Endodermal cell (in vitro differentiated cells): ENCODE results near the gene TNFSF8. TPM values are rescaled to one million over a fixed set of nuclear protein-coding genes. Genes with fewer than 3 reads are reported as not detected.

ENCODE experiments used
- DNase-seq: peaks from one replicate; pipeline ENCODE4 v3.0.0-alpha.2; 2017
- H3K27ac ChIP-seq: 2 replicates; pipeline ENCODE4 v1.5.1; 2013; ENCODE audit warnings: mild to moderate bottlenecking, low read depth, low read length, moderate library complexity
- H3K27me3 ChIP-seq: 2 replicates; pipeline ENCODE4 v1.6.1; 2013; ENCODE audit warnings: mild to moderate bottlenecking, low read length, moderate library complexity; ENCODE audit not compliant: insufficient read depth, control insufficient read depth, poor library complexity, severe bottlenecking
- H3K36me3 ChIP-seq: 2 replicates; pipeline ENCODE4 v1.7.0; 2013; ENCODE audit warnings: mild to moderate bottlenecking, low read length, moderate library complexity; ENCODE audit not compliant: control insufficient read depth, insufficient read depth
- H3K4me1 ChIP-seq: one replicate; pipeline ENCODE4 v1.7.0; 2013; ENCODE audit warnings: low read length; ENCODE audit not compliant: control insufficient read depth, insufficient read depth
- H3K4me3 ChIP-seq: 2 replicates; pipeline ENCODE4 v1.5.1; 2013; ENCODE audit warnings: mild to moderate bottlenecking, low read length, moderate library complexity
- H3K9ac ChIP-seq: 2 replicates; pipeline ENCODE4 v1.6.1; 2013; ENCODE audit warnings: mild to moderate bottlenecking, low read length, moderate library complexity; ENCODE audit not compliant: poor library complexity, severe bottlenecking; ENCODE audit errors: extremely low read depth
- H3K9me3 ChIP-seq: 2 replicates; pipeline ENCODE4 v1.6.1; 2013; ENCODE audit warnings: mild to moderate bottlenecking, low read length, moderate library complexity; ENCODE audit not compliant: control insufficient read depth
- H3K27ac Mint-ChIP-seq: 2 replicates; pipeline ENCODE4 v1.8.0; 2020; ENCODE audit warnings: mixed read lengths
- H3K27me3 Mint-ChIP-seq: 2 replicates; pipeline ENCODE4 v1.8.0; 2021; ENCODE audit warnings: mild to moderate bottlenecking, mixed read lengths; ENCODE audit not compliant: insufficient read depth
- H3K36me3 Mint-ChIP-seq: 2 replicates; pipeline ENCODE4 v1.8.0; 2020; ENCODE audit warnings: low read depth, mixed read lengths
- H3K4me1 Mint-ChIP-seq: 2 replicates; pipeline ENCODE4 v1.8.0; 2020; ENCODE audit warnings: mixed read lengths
- H3K4me3 Mint-ChIP-seq: 2 replicates; pipeline ENCODE4 v1.8.0; 2020; ENCODE audit warnings: mild to moderate bottlenecking, moderate library complexity, mixed read lengths
- H3K9me3 Mint-ChIP-seq: 2 replicates; pipeline ENCODE4 v1.8.0; 2020; ENCODE audit warnings: mild to moderate bottlenecking, mixed read lengths
- CTCF ChIP-seq: fragments of 200-600 bp; sonication (generic); conservative IDR thresholded peaks from 2 replicates; pipeline ENCODE4 v1.5.0; 2021; ENCODE audit warnings: antibody characterized with exemption, mild to moderate bottlenecking
- WGBS, 2 experiments: methylation state at CpG; one replicate each; pipeline versions ENCODE4 v1.1.5 to v1.1.7; 2013; ENCODE audit warnings: missing lambda C conversion rate in 2 of 2, mixed read lengths in 1 of 2; ENCODE audit not compliant: insufficient coverage in 1 of 2, insufficient read length in 1 of 2; 5-methylcytosine and 5-hydroxymethylcytosine counted together
- total RNA-seq, 2 donors: library from RNA; stranded (reverse); fragmentation: NEBNext Ultra II Directional in 1 of 2; extraction: Animal tissue kit (Norgen Biotek cat#: 25700) in 1 of 2; gene quantifications; 2 replicates in 1 of 2; 3 replicates in 1 of 2; pipeline ENCODE4 v1.2.1, GENCODE V29; 2021

TNFSF8 gene
- total RNA-seq, 2 donors from 2014 or later: not detected

- no peak overlapping the region for H3K4me3 ChIP-seq
- H3K36me3 ChIP-seq: no peaks in the 10 kb centered on the region
- Mint-ChIP-seq H3K36me3 (no peaks in the 10 kb centered on the region), H3K9me3 (no peaks in the 10 kb centered on the region), H3K4me3 (no peak overlapping the region), H3K4me1 (peaks cover 12% of the 10 kb centered on the region), H3K27me3 (peaks cover 22% of the 10 kb centered on the region), H3K27ac (no peak overlapping the region)
- WGBS, 2 experiments: 90 to 97% methylated on average over 4 of the region's 4 CpGs
- H3K9me3 ChIP-seq: no peaks in the 10 kb centered on the region
- H3K4me1 ChIP-seq: peaks cover 15% of the 10 kb centered on the region
- H3K27ac ChIP-seq: no peak overlapping the region
- TF ChIP-seq CTCF: no peak
- no peak for DNase-seq
- H3K9ac ChIP-seq: no peak overlapping the region
- H3K27me3 ChIP-seq: no peaks in the 10 kb centered on the region
Measured at GRCh38 chr9:114902786-114903524, 27.4 kb downstream of the TNFSF8 start.

GRCh38 chr9:114900942-114901802 is 29.2 kb downstream of the TNFSF8 start:
- Mint-ChIP-seq H3K4me3 (no peak overlapping the region), H3K27ac (no peak overlapping the region)

GRCh38 chr9:114899995-114900394 is 30.4 kb downstream of the TNFSF8 start:
- H3K4me3 Mint-ChIP-seq: no peak overlapping the region
- no peaks in the 10 kb centered on the region for H3K9me3 ChIP-seq
- H3K27me3 ChIP-seq: no peaks in the 10 kb centered on the region
- no peak for TF ChIP-seq CTCF
- no peaks in the 10 kb centered on the region for H3K36me3 ChIP-seq
- H3K4me1 Mint-ChIP-seq: peaks cover 2% of the 10 kb centered on the region
- H3K27me3 Mint-ChIP-seq: peaks cover 22% of the 10 kb centered on the region
- DNase-seq: no peak
- no peak overlapping the region for H3K27ac ChIP-seq
- H3K4me3 ChIP-seq: no peak overlapping the region
- H3K36me3 Mint-ChIP-seq: no peaks in the 10 kb centered on the region
- H3K27ac Mint-ChIP-seq: no peak overlapping the region
- H3K4me1 ChIP-seq: peaks cover 8% of the 10 kb centered on the region
- no peak overlapping the region for H3K9ac ChIP-seq
- no peaks in the 10 kb centered on the region for H3K9me3 Mint-ChIP-seq

More at GRCh38 chr9:114900942-114901802, 29.2 kb downstream of the TNFSF8 start:
- Histone ChIP-seq H3K4me1 (peaks cover 3% of the 10 kb centered on the region), H3K9ac (no peak overlapping the region), H3K9me3 (no peaks in the 10 kb centered on the region), H3K27ac (no peak overlapping the region), H3K36me3 (no peaks in the 10 kb centered on the region), H3K4me3 (no peak overlapping the region), H3K27me3 (no peaks in the 10 kb centered on the region)
- no peaks in the 10 kb centered on the region for H3K9me3 Mint-ChIP-seq
- no peaks in the 10 kb centered on the region for H3K36me3 Mint-ChIP-seq
- no peaks in the 10 kb centered on the region for H3K4me1 Mint-ChIP-seq
- WGBS, 2 experiments: 94 to 100% methylated on average over 1 of the region's 1 CpG
- TF ChIP-seq CTCF: no peak
- no peak for DNase-seq
- peaks cover 22% of the 10 kb centered on the region for H3K27me3 Mint-ChIP-seq
